ENCODE measurements around the gene RPS6KL1.
A peak's percentile ranks its signal among the peaks of the same experiment; 100 is the strongest.

Gene RPS6KL1

GRCh38 chr14:74922752-74923401 lies at the start of gene RPS6KL1:
RPS6KL1 (minus strand) TSS chr14:74923260; CDS start chr14:74921541, 1,719 bp downstream.
- DNase-seq (ENCODE audit: low read depth in 2 of 2) = peak; percentile 30 to 66

- no peak for DNase-seq (ENCODE audit: low read depth in 2 of 2)
Observed at GRCh38 chr14:74968811-74969210, 45.8 kb upstream of the RPS6KL1 start.

GRCh38 chr14:74965486-74966153 lies 42.6 kb upstream of the RPS6KL1 start:
- DNase-seq (ENCODE audit: low read depth in 2 of 2) = no peak

GRCh38 chr14:74964787-74965485 lies 41.9 kb upstream of the RPS6KL1 start:
- no peak for DNase-seq (ENCODE audit: low read depth in 2 of 2)

- no peak for DNase-seq (ENCODE audit: low read depth in 2 of 2)
Observed at GRCh38 chr14:74963705-74964271, 40.7 kb upstream of the RPS6KL1 start.

GRCh38 chr14:74963178-74963704 lies 40.2 kb upstream of the RPS6KL1 start:
- no peak for DNase-seq (ENCODE audit: low read depth in 2 of 2)

GRCh38 chr14:74962493-74962892 lies 39.4 kb upstream of the RPS6KL1 start:
- no peak for DNase-seq (ENCODE audit: low read depth in 2 of 2)

- DNase-seq (ENCODE audit: low read depth in 2 of 2) = no peak
Observed at GRCh38 chr14:74962046-74962445, 39.0 kb upstream of the RPS6KL1 start.

- no peak for DNase-seq (ENCODE audit: low read depth in 2 of 2)
Observed at GRCh38 chr14:74961238-74961911, 38.3 kb upstream of the RPS6KL1 start.

GRCh38 chr14:74960736-74961135 lies 37.7 kb upstream of the RPS6KL1 start:
- DNase-seq (ENCODE audit: low read depth in 2 of 2) = no peak

- DNase-seq (ENCODE audit: low read depth in 2 of 2) = no peak
Observed at GRCh38 chr14:74959596-74960180, 36.6 kb upstream of the RPS6KL1 start.

GRCh38 chr14:74956280-74957072 lies 33.4 kb upstream of the RPS6KL1 start:
- DNase-seq (ENCODE audit: low read depth in 2 of 2) = no peak

- no peak for DNase-seq (ENCODE audit: low read depth in 2 of 2)
Observed at GRCh38 chr14:74956027-74956279, 32.9 kb upstream of the RPS6KL1 start.

- peak in 1 of 2 donors; percentile 28 for DNase-seq (ENCODE audit: low read depth in 2 of 2)
Observed at GRCh38 chr14:74955229-74956026, 32.4 kb upstream of the RPS6KL1 start, which contains the start of gene PGF. PGF (minus strand) TSS chr14:74955597; CDS start chr14:74955242, 355 bp downstream.

- no peak for DNase-seq (ENCODE audit: low read depth in 2 of 2)
Observed at GRCh38 chr14:74954947-74955228, 31.8 kb upstream of the RPS6KL1 start.

- DNase-seq (ENCODE audit: low read depth in 2 of 2) = no peak
Observed at GRCh38 chr14:74954232-74954946, 31.3 kb upstream of the RPS6KL1 start.

GRCh38 chr14:74953686-74954085 lies 30.6 kb upstream of the RPS6KL1 start:
- no peak for DNase-seq (ENCODE audit: low read depth in 2 of 2)

- DNase-seq (ENCODE audit: low read depth in 2 of 2) = no peak
Observed at GRCh38 chr14:74952697-74953484, 29.8 kb upstream of the RPS6KL1 start.

All from stimulated activated CD4-positive, alpha-beta T cell treated with anti-CD3 and anti-CD28 coated beads, Interleukin-1b, Interleukin-23, amount 100 ng/mL, for 4 hours (primary cell).